ENCODE data around the gene HSBP1. TPM values are rescaled to one million over a fixed set of nuclear protein-coding genes. Genes with fewer than 3 reads are reported as not detected.

Gene HSBP1
- total and polyA plus RNA-seq, 2 of the 8 experiments (the other 6 are each of a cell fraction or from before 2014, with no cell fraction given), result 78.4 to 219 TPM

- H3K23me2 ChIP-seq (ENCODE audit: low read depth, low read length), result no peaks in the 10 kb centered on the region
- H4K8ac ChIP-seq (ENCODE audit: extremely low read depth, insufficient read depth, low read length), result no peak overlapping the region; the same call in 1 of the 2 replicates
- no peak overlapping the region for H3K4ac ChIP-seq (replicated peaks; ENCODE audit: insufficient read length, low read depth, low read length)
- no peak overlapping the region for H4K91ac ChIP-seq (replicated peaks; ENCODE audit: insufficient read length, low read length)
- no peak overlapping the region for H3K18ac ChIP-seq (ENCODE audit: extremely low read depth, low read length)
- peaks cover 0 to 11% (median 4%) of the 10 kb centered on the region in 4 experiments; a peak in 4 of 7 replicates for H3K4me1 ChIP-seq (replicated peaks in 1 of 4; ENCODE audit: control insufficient read depth in 3 of 4, insufficient read depth in 4 of 4, low read length in 3 of 4)
- H2BK12ac ChIP-seq (ENCODE audit: low read depth, low read length), result peak overlapping the region; percentile 21; the same call in 1 of the 2 replicates
- no peaks in the 10 kb centered on the region for H3K79me1 ChIP-seq (ENCODE audit: low read depth, low read length)
- no peak overlapping the region for H3K4me3 ChIP-seq (ENCODE audit: extremely low read depth in 1 of 4, insufficient read depth in 2 of 4, low read depth in 3 of 4, low read length in 4 of 4)
- no peak overlapping the region for H2BK120ac ChIP-seq (replicated peaks; ENCODE audit: low read depth, low read length)
- no peak overlapping the region; a peak in 1 of 7 replicates for H3K9ac ChIP-seq (replicated peaks in 1 of 4; ENCODE audit: extremely low read depth in 1 of 4, low read depth in 3 of 4, low read length in 3 of 4)
- H3K4me2 ChIP-seq (ENCODE audit: insufficient read depth in 1 of 2, low read depth in 2 of 2, low read length in 2 of 2), result no peak overlapping the region
- no peaks in the 10 kb centered on the region for H3K79me2 ChIP-seq (ENCODE audit: control insufficient read depth in 1 of 2, insufficient read depth in 2 of 2, low read length in 2 of 2)
- H2AK5ac ChIP-seq (ENCODE audit: low read depth, low read length), result no peak overlapping the region
- no peaks in the 10 kb centered on the region for H3K36me3 ChIP-seq (ENCODE audit: control insufficient read depth in 2 of 4, insufficient read depth in 4 of 4, low read length in 3 of 4)
- no peak for FAIRE-seq
- no peak overlapping the region for H3K56ac ChIP-seq (replicated peaks; ENCODE audit: insufficient read length, low read depth, low read length)
- peak overlapping the region; percentile 74; the same call in 1 of the 2 replicates for H2BK15ac ChIP-seq (ENCODE audit: low read length)
- H2BK20ac ChIP-seq (ENCODE audit: low read length), result 0 out of 2 replicates have a peak overlapping the region, but pooled peaks have one; percentile 29
- H3K9me3 ChIP-seq (ENCODE audit: insufficient read depth in 2 of 2, low read depth in 1 of 2, low read length in 1 of 2), result no peaks in the 10 kb centered on the region
- H3K27me3 ChIP-seq (replicated peaks in 1 of 4; ENCODE audit: control insufficient read depth in 3 of 4, extremely low read depth in 1 of 4, insufficient read depth in 3 of 4, low read length in 3 of 4), result no peaks in the 10 kb centered on the region
- no peak for DNase-seq (ENCODE audit: low read depth in 1 of 2, low spot score in 2 of 2)
- no peak overlapping the region for H2AFZ ChIP-seq (ENCODE audit: low read length)
- no peak overlapping the region for H3K27ac ChIP-seq (ENCODE audit: low read depth, low read length)
- 97% methylated on average over 4 of the region's 4 CpGs; no CpG with 5 or more reads in 1 of the 2 experiments for WGBS, 2 experiments (ENCODE audit: extremely low coverage in 1 of 2, insufficient coverage in 1 of 2, insufficient read length in 1 of 2, insufficient replicate concordance in 2 of 2, low coverage in 1 of 2, low lambda C conversion rate in 2 of 2, missing lambda C conversion rate in 1 of 2)
- no peak overlapping the region for H3K23ac ChIP-seq (ENCODE audit: insufficient read length)
- H2BK5ac ChIP-seq (ENCODE audit: low read depth, low read length), result no peak overlapping the region; the same call in 1 of the 2 replicates
- no peak overlapping the region for H4K5ac ChIP-seq (ENCODE audit: insufficient read length, low read depth, low read length)
- CTCF ChIA-PET (ENCODE audit: partially characterized antibody), result interaction anchor here (1.8 to 1.9 kb wide), 2 partner anchors 18 to 25 kb away, joined by 4 to 5 read pairs; no protein-coding TSS in a partner anchor
- no peaks in the 10 kb centered on the region for H4K20me1 ChIP-seq (replicated peaks in 1 of 2; ENCODE audit: control insufficient read depth in 1 of 2, insufficient read depth in 2 of 2, low read length in 2 of 2)
- TF ChIP-seq CBX8 (IDR thresholded peaks at IDR 0.05; ENCODE audit: borderline replicate concordance, low read depth, low read length) (no peak), GABPA (IDR thresholded peaks at IDR 0.05; ENCODE audit: borderline replicate concordance, insufficient read depth, low read length) (no peak), TBP (IDR thresholded peaks at IDR 0.05; ENCODE audit: low read depth, low read length) (no peak)
- no peak overlapping the region for H3K14ac ChIP-seq (ENCODE audit: insufficient read length)
- POLR2A ChIA-PET (ENCODE audit: partially characterized antibody), result interaction anchor here (1.3 to 2.8 kb wide), 2 partner anchors 10 to 15 kb away, joined by 3 to 24 read pairs; no protein-coding TSS in a partner anchor
Measured at GRCh38 chr16:83851473-83851872, 43.7 kb downstream of the HSBP1 start.

Measured in H1 (cell line).